GM10248 (cell line): Measurements from ENCODE around the gene ZBTB3.
A peak's percentile ranks its signal among the peaks of the same experiment; 100 is the strongest.
"Not testable (repeated sequence)": the region's sequence is repeated elsewhere in the genome, so short reads cannot be mapped to it uniquely, and the experiment has no call there.

Experiments used
- CTCF ChIA-PET: fragments of 300-600 bp; sonication (Branson Sonifier 250); formaldehyde crosslinking; extraction: SDS; loops from one replicate; lab custom pipeline; 2021; ENCODE audit warnings: antibody characterized with exemption; lab: Yijun Ruan, JAX
- POLR2A ChIA-PET: fragments of 350-650 bp; sonication (Branson Sonifier 250); formaldehyde crosslinking; extraction: SDS; loops from one replicate; lab custom pipeline; 2020; ENCODE audit warnings: antibody characterized with exemption; lab: Yijun Ruan, JAX
- DNase-seq: peaks from one replicate; pipeline ENCODE4 v3.0.0; 2012; ENCODE audit errors: extremely low spot score
- TF ChIP-seq, protein P1 (sequence below): IDR thresholded peaks from 2 replicates; pipeline ENCODE4 v1.5.1; 2012; ENCODE audit warnings: mild to moderate bottlenecking, low read depth; ENCODE audit errors: extremely low read depth, missing control alignments, control extremely low read depth

The ZBTB3 gene

GRCh38 chr11:62705880-62706849, 47.8 kb downstream of the ZBTB3 start:
- DNase-seq, result peak; percentile 96
- TF ChIP-seq, protein P1, sequence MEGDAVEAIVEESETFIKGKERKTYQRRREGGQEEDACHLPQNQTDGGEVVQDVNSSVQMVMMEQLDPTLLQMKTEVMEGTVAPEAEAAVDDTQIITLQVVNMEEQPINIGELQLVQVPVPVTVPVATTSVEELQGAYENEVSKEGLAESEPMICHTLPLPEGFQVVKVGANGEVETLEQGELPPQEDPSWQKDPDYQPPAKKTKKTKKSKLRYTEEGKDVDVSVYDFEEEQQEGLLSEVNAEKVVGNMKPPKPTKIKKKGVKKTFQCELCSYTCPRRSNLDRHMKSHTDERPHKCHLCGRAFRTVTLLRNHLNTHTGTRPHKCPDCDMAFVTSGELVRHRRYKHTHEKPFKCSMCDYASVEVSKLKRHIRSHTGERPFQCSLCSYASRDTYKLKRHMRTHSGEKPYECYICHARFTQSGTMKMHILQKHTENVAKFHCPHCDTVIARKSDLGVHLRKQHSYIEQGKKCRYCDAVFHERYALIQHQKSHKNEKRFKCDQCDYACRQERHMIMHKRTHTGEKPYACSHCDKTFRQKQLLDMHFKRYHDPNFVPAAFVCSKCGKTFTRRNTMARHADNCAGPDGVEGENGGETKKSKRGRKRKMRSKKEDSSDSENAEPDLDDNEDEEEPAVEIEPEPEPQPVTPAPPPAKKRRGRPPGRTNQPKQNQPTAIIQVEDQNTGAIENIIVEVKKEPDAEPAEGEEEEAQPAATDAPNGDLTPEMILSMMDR, result no peak
- ChIA-PET CTCF (interaction anchor here (0.8 to 9.1 kb wide), 13 partner anchors 10 to 242 kb away, joined by 3 to 79 read pairs (median 4); partner anchors contain the start of genes C11orf98, CSKMT, INTS5 and LRRN4CL), POLR2A (interaction anchor here (0.5 to 1.9 kb wide), 7 partner anchors 41 to 135 kb away, joined by 3 to 17 read pairs (median 4); partner anchors contain the start of genes C11orf98, CSKMT and EEF1G)

GRCh38 chr11:62705413-62705812, 48.5 kb downstream of the ZBTB3 start:
- ChIA-PET CTCF (interaction anchor here (0.8 to 9.1 kb wide), 10 partner anchors 11 to 242 kb away, joined by 3 to 79 read pairs (median 4); partner anchors contain the start of genes C11orf98, CSKMT, LRRN4CL and TUT1), POLR2A (interaction anchor here (0.5 to 1.9 kb wide), 5 partner anchors 40 to 131 kb away, joined by 3 to 17 read pairs (median 4); partner anchors contain the start of genes C11orf98, CSKMT and EEF1G)
- DNase-seq, result no peak
- TF ChIP-seq, protein P1, result no peak

DNA sequence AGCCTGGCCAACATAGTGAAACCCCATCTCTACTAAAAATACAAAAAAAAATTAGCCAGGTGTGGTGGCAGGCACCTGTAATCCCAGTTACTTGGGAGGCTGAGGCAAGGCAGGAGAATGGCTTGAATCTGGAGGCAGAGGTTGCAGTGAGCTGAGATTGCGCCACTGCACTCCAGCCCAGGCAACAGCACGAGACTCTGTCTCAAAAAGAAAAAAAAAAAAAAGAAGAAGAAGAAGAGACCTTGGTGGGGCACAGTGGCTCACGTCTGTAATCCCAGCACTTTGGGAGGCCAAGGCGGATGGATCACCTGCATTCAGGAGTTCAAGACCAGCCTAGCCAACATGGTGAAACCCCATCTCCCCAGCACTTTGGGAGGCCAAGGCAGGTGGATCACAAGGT, 50.0 kb downstream of the ZBTB3 start:
- CTCF ChIA-PET, result interaction anchor here (1.1 to 9.1 kb wide), 6 partner anchors 10 to 279 kb away, joined by 3 to 79 read pairs (median 6); partner anchors contain the start of genes EML3 and TAF6L
- DNase-seq, POLR2A ChIA-PET: not testable (repeated sequence)

DNA sequence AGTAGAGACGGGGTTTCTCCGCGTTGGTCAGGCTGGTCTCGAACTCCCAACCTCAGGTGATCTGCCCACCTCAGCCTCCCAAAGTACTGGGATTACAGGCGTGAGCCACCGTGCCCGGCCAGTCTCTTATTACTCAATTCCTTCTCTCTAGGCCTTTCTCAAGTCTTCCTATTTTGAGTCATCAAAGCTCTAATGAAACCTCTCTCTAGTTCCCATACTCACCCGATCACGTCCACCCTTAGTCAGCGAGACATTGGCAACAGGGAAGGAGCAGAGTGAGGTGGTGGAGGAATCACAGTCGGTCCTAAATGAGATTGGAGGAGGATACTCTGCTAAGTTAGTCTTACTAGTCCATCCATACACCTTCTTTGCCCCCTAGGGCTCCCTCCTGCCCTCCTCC, 51.7 kb downstream of the ZBTB3 start:
- DNase-seq, result no peak
- ChIA-PET POLR2A (no interaction called here), CTCF (interaction anchor here (0.8 to 9.1 kb wide), 8 partner anchors 8 to 278 kb away, joined by 3 to 79 read pairs (median 4); partner anchors contain the start of genes LBHD1 and UQCC3)
- TF ChIP-seq, protein P1, result no peak
